Hematopoietic multipotent progenitor cell (in vitro differentiated cells): ENCODE results near the gene TRAF3IP3. TPM values are rescaled to one million over a fixed set of nuclear protein-coding genes. Genes with fewer than 3 reads are reported as not detected.

Experiments used
- DNase-seq, 3 donors: peaks; one replicate each; pipeline ENCODE4 v3.0.0-alpha.2; 2011 to 2015; ENCODE audit warnings: low read depth in 2 of 3, low spot score in 2 of 3
- total RNA-seq: library from RNA; depleted of rRNA; stranded (reverse); fragments of >200 nt; gene quantifications from one replicate; pipeline ENCODE4 v1.2.3, GENCODE V29; 2012

TRAF3IP3 gene
- total RNA-seq, 1 donor: 32.9 TPM

GRCh38 chr1:209736490-209737117 is 19.2 kb upstream of the TRAF3IP3 start:
- DNase-seq: no peak

DNA sequence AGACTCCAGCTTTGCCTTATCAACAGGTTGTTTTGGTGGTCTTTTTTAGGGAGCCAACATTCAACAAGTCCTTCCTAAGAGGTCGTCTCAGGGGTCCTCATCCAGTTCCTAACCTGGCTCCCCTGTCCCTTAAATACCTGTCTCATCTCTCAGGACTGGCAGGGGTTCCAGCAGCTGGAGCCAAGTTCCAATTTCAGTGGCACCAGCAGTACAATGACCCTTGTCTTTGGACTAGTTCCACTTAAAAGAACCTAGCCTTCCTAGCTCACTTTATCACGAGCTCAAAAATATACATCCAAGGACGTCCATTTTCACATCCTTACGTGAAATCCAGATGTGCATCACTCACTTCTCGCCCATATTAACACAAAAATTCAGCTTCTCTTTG is 18.7 kb upstream of the TRAF3IP3 start:
- no peak for DNase-seq

GRCh38 chr1:209738270-209738669 is 17.6 kb upstream of the TRAF3IP3 start:
- no peak for DNase-seq

DNA sequence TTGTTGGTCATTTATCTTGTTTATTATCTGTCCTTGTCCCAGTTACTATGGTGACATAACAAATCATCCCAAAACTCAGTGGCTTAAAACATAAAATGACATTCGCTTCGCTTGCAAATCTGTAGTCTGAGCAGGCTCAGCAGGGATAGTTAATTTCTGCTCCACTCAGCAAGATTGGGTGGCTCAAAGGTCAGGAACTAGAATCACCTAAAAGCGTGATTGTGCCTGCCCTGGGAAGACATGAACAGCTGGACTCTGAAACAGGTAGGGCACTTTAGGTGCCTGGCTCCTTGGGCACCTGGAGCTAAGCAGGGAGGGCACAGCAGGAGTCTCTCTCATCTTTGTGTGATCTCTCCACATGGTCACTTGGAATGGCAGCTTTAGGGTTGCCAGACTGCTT is 14.7 kb upstream of the TRAF3IP3 start:
- DNase-seq: no peak

DNA sequence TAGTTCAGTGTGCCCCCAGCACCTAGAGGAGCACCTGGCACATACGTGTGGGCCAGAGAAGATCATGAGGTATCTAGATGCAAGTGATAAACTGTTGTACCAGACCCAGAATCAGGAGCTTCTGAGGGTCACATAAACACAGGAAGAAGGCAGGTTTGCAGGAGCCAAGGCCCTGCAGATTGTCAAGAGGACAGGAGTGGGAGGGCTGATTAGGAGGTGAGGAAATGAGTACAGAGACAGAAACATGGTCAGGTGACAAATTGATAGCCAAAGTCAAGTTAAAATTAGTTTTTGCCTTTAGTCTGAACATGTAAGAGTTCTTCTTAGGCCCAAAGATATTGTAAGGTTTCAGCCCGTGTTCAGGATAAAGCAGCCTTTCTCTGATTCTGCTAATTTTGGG is 14.0 kb upstream of the TRAF3IP3 start:
- DNase-seq: no peak

DNA sequence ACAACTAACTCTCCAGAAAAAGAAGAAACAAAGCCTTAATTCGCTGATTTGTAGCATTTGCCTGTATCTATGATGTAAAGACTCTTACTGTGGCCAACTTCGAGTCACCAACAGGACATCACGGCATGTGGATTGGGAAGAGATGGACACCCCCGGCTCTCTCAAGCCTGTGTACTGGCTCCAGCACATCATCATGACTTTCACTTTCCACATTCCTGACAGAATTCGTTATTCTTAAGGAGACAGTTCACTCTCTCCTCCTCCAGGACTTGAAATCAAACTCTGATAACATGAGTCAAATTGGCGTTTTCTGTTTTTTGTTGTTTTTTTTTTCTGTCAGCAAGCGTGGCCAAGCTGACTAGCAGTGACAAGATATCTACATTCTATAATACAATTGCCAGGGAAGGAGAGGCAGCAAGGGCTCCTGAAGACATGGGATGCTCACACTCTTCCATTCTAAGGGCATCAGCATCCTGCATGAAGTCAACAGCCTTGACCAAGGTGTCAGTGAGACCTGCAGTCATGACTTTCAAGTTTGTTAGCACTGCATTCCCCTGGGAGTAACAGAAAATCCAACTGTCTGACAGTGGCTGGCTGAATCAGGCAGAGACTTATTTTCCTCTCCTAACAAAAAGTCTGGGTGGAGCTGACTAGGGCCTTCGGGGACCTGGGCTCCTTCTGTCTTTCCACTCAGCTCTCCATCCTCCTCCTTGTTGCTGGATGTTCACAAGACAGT is 13.3 kb upstream of the TRAF3IP3 start:
- DNase-seq: no peak

DNA sequence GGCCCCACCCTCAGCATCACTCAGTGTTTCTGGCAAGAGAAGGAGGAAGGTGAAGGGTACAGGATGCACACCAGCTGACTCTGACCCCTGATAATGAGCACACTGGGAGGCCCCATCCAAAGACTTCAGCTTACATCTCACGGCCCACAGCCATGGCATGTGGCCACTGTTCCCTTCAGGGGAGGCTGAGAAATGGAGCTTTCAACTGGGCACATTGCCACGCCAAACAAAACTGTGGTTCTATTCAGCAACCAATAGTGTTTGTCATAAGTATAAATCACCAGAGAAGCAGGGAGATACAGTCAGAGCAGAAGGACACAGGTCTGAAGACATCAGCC is 12.7 kb upstream of the TRAF3IP3 start:
- no peak for DNase-seq

GRCh38 chr1:209746451-209747165 is 9.2 kb upstream of the TRAF3IP3 start:
- DNase-seq: peak in 1 of 3 donors; percentile 11

GRCh38 chr1:209747580-209748262 is 8.1 kb upstream of the TRAF3IP3 start:
- DNase-seq: peak; percentile 81 to 87 (median 84)

DNA sequence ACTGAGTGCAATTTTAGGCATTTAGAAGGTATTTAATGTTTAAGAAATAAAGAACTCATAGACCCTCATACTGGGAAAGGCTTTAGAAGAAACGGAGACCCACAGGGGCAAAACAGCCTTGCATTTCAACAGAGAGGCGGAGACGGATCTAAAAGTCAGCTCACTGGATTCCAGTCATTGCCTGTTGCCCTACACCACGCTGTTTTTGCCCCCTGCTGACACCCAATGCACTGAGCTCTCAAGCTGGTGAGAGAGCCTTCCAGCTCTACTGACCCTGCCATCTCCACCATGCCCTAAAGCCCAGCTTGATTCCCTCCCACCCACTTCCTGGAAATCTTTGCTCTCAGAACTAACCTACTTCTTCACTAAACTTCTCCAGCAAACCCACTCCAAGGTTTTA is 7.2 kb upstream of the TRAF3IP3 start:
- DNase-seq: no peak

- no peak for DNase-seq
Observed at GRCh38 chr1:209749205-209749604, 6.6 kb upstream of the TRAF3IP3 start.

DNA sequence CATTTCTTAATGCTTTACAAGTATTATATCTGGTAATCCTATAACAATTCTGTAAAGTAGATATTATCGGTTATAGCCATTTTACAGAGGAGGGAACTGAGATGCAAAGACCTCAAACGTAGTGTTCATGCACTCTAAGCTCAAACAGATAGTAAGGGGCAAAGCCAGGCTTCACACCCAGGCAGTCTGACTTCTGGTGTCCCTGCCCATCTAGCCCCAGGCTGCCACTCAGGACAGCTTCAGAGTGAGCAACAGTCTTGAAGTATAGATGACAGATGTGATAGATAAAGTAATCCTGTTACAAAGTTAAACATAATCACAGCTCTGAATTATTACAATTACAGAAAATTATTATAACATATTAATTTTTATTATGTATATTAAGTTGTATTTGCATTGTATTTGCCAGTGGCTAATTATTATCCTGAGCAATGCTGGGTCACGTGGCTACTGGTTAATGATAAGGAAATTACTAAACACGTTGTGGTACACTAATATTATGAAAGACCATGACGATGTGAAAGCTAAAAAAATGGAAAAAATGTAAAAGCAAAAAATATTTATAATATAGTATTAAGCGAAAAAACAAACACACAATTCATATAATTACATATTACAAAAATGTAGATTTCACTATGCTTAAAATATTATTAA is 6.1 kb upstream of the TRAF3IP3 start:
- DNase-seq: no peak

DNA sequence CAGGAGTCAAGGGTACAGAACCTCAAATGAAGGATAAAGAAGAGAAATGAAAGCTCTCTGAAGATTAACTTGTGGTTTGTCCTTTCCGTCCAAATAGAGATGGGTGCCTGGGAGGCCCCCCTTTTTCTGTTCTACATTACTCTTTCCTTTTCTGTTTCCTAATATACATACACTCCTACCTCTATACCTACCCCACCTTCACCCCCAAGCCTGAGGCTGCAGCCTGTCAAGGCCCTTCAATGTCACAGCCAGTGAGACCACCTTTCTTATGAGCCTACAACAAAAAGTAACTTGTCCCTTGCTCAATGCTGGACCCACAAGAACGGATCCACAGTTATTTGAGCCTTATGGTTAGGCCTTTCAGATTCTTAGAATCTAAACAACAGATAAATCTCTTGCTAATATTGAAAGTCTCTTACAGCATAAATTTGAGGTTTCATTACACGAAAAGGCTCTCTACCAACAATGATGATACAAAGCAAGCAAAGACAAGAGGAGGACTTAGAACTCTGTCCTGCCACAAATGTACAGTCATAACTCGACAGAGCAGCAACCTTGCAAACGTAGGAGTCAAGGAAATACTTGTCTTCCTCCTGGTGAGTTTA is 4.1 kb upstream of the TRAF3IP3 start:
- no peak for DNase-seq

DNA sequence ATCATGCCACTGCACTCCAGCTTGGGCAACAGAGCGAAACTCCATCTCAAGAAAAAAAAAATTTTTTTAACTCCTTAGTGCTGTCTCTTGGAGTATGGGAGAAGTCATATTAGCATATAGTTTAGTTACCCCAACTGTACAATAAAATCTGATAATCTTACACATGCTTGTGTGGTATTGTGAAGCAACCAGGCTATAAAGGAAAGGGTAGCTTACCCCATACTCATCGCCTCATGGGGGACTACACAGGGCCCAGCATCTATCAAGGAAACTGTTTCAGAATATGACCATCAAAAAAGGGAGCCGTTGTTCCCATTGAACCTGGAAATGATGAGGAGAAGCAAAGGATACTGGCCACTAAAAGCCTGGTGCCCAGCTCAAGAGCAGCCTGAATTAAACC is 3.0 kb upstream of the TRAF3IP3 start:
- no peak for DNase-seq

GRCh38 chr1:209755256-209755655 is 597 bp upstream of the TRAF3IP3 start:
- no peak for DNase-seq

DNA sequence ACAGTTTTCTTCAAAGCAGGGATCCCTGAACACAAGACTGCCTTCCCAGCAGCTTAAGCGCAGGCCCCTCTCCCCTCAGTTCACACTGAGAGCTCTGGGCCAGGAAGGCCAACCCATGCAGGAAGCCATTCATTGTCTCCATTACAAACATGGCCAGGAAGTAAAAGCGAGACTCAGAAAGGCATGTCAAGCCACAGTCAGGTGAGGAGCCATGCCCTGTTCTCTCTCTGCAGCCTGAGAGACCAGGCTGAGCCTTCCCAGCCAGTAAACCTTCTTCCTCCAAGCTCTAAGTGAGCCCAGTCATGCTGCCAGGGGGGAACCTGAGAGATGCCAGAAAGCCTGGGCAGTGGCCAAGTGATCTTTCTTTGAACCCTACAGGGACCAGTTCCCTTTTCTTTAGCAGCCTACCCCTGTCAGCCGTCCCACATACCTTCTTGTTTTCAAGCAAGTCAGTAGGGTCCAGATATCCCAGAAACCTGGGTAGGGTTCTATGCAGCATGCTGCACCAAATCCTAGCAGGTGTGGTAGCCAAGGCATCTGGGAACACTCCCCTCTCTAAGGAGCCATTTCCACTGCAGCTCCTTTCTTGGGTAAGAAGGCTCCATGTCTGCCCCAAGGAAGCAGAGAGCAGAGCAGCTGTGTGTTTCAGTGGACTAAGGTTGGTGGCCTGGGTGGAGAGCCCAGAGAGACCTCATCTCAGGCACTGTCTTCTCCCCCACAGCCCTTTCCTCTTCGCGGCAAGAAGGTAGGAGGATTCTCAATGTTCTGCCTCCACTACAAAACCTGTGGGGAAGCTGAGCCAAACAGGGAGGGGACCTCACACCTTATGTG is 977 bp downstream of the TRAF3IP3 start:
- peak in 2 of 3 donors; percentile 24 to 66 for DNase-seq

DNA sequence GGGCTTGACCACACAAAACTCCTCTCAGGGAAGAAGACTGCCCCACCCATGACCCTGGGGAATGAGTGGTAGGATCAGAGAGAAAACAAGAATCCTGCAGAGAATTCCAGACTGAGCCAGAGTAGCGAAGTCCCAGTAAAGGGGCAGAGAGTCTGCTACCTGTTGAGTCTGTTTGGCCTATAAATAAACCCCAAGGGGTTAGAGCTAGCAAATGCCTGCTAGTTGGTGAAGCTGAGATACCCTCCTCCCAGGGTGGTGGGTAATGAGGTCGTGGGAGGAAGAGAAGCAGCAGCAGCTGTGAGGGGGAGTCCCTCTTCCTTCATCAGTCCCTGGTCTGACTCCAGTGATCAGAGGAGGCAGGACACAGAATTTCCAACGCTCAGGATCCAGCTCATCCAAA is 2.5 kb downstream of the TRAF3IP3 start:
- no peak for DNase-seq

- no peak for DNase-seq
Observed at GRCh38 chr1:209759829-209760359, 4.0 kb downstream of the TRAF3IP3 start.

- DNase-seq: no peak
Observed at GRCh38 chr1:209761011-209761635, 5.3 kb downstream of the TRAF3IP3 start.
